H1 (cell line): ENCODE measurements around the gene PRICKLE1. TPM values are rescaled to one million over a fixed set of nuclear protein-coding genes. Genes with fewer than 3 reads are reported as not detected.

ENCODE experiments used
- CTCF ChIA-PET: fragments of 300-600 bp; sonication (Branson Sonifier 250); formaldehyde crosslinking; loops from one replicate; lab custom pipeline; 2021; ENCODE audit not compliant: partially characterized antibody; lab: Charles Lee
- POLR2A ChIA-PET: fragments of 300-600 bp; sonication (Branson Sonifier 250); formaldehyde crosslinking; loops from one replicate; lab custom pipeline; 2021; ENCODE audit warnings: inconsistent platforms; ENCODE audit not compliant: partially characterized antibody; lab: Charles Lee
- DNase-seq, 2 experiments: peaks; one replicate each; pipeline versions ENCODE4 v3.0.0 to v3.0.0-alpha.2; 2010 to 2022; ENCODE audit warnings: low spot score in 2 of 2, low read depth in 1 of 2, mixed read lengths in 1 of 2
- FAIRE-seq: peaks from 2 replicates; lab custom pipeline; 2011; peaks lifted over from hg19 to GRCh38; lab: Jason Lieb, UNC
- H2AFZ ChIP-seq: 2 replicates; pipeline ENCODE4 v1.8.1; 2012; ENCODE audit warnings: low read length, inconsistent platforms
- H2AK5ac ChIP-seq: 2 replicates; pipeline ENCODE4 v1.6.1; 2013; ENCODE audit warnings: low read depth, low read length
- H2BK120ac ChIP-seq: replicated peaks from 2 replicates; pipeline ENCODE3; 2013; ENCODE audit warnings: low read depth, low read length, inconsistent platforms
- H2BK12ac ChIP-seq: 2 replicates; pipeline ENCODE4 v1.6.1; 2013; ENCODE audit warnings: low read depth, low read length
- H2BK15ac ChIP-seq: 2 replicates; pipeline ENCODE4 v1.6.1; 2013; ENCODE audit warnings: low read length
- H2BK20ac ChIP-seq: 2 replicates; pipeline ENCODE4 v1.6.1; 2013; ENCODE audit warnings: low read length
- H2BK5ac ChIP-seq: 2 replicates; pipeline ENCODE4 v1.6.1; 2013; ENCODE audit warnings: low read depth, low read length
- H3K14ac ChIP-seq: 2 replicates; pipeline ENCODE4 v1.6.1; 2013; ENCODE audit warnings: inconsistent platforms; ENCODE audit not compliant: insufficient read length
- H3K18ac ChIP-seq: 2 replicates; pipeline ENCODE4 v1.6.1; 2013; ENCODE audit warnings: low read length; ENCODE audit errors: extremely low read depth
- H3K23ac ChIP-seq: 2 replicates; pipeline ENCODE4 v1.6.1; 2013; ENCODE audit warnings: inconsistent platforms; ENCODE audit not compliant: insufficient read length
- H3K23me2 ChIP-seq: 2 replicates; pipeline ENCODE4 v1.6.1; 2013; ENCODE audit warnings: low read depth, low read length
- H3K27ac ChIP-seq: 2 replicates; pipeline ENCODE4 v1.6.1; 2011; ENCODE audit warnings: low read depth, low read length, inconsistent platforms
- H3K27me3 ChIP-seq, 4 experiments: replicated peaks in 1 of 4; 1 replicate in 1 of 4; 2 replicates in 3 of 4; pipeline versions ENCODE4 v1.6.1 to v1.8.1; 2011 to 2013; ENCODE audit warnings: low read length in 3 of 4, mild to moderate bottlenecking in 3 of 4, inconsistent platforms in 2 of 4, mixed read lengths in 2 of 4, moderate library complexity in 1 of 4; ENCODE audit not compliant: control insufficient read depth in 3 of 4, insufficient read depth in 3 of 4; ENCODE audit errors: extremely low read depth in 1 of 4
- H3K36me3 ChIP-seq, 4 experiments: 2 replicates each; pipeline versions ENCODE4 v1.6.1 to v1.8.1; 2011 to 2013; ENCODE audit warnings: mild to moderate bottlenecking in 4 of 4, low read length in 3 of 4, moderate library complexity in 2 of 4, control low read depth in 1 of 4, inconsistent platforms in 1 of 4; ENCODE audit not compliant: insufficient read depth in 4 of 4, control insufficient read depth in 2 of 4
- H3K4ac ChIP-seq: replicated peaks from 2 replicates; pipeline ENCODE3; 2013; ENCODE audit warnings: low read length, low read depth, mixed read lengths, inconsistent platforms; ENCODE audit not compliant: insufficient read length
- H3K4me1 ChIP-seq, 4 experiments: replicated peaks in 1 of 4; 1 replicate in 1 of 4; 2 replicates in 3 of 4; pipeline versions ENCODE4 v1.6.1 to v1.8.1; 2011 to 2013; ENCODE audit warnings: low read length in 3 of 4, inconsistent platforms in 2 of 4, mixed read lengths in 1 of 4; ENCODE audit not compliant: insufficient read depth in 4 of 4, control insufficient read depth in 3 of 4
- H3K4me2 ChIP-seq, 2 experiments: 2 replicates each; pipeline versions ENCODE4 v1.6.1 to v1.8.1; 2011 to 2013; ENCODE audit warnings: low read depth in 2 of 2, low read length in 2 of 2, control low read depth in 1 of 2, inconsistent platforms in 1 of 2, mild to moderate bottlenecking in 1 of 2; ENCODE audit not compliant: insufficient read depth in 1 of 2
- H3K4me3 ChIP-seq, 4 experiments: fragments of 200-600, 300-600 bp in 1 of 4; sonication (generic), shearing (Covaris generic), sonication (Bioruptor Twin) in 1 of 4; 2 replicates each; pipeline versions ENCODE4 v1.5.1 to v1.8.1; 2011 to 2016; ENCODE audit warnings: low read length in 4 of 4, low read depth in 3 of 4, control low read depth in 2 of 4, inconsistent platforms in 2 of 4, mild to moderate bottlenecking in 2 of 4, mixed read lengths in 1 of 4, moderate library complexity in 1 of 4; ENCODE audit not compliant: insufficient read depth in 2 of 4; ENCODE audit errors: extremely low read depth in 1 of 4
- H3K56ac ChIP-seq: replicated peaks from 2 replicates; pipeline ENCODE3; 2013; ENCODE audit warnings: low read depth, mild to moderate bottlenecking, mixed read lengths, low read length, inconsistent platforms; ENCODE audit not compliant: insufficient read length
- H3K79me1 ChIP-seq: 2 replicates; pipeline ENCODE4 v1.6.1; 2013; ENCODE audit warnings: low read depth, low read length, control low read depth
- H3K79me2 ChIP-seq, 2 experiments: 2 replicates each; pipeline versions ENCODE4 v1.6.1 to v1.8.1; 2012 to 2013; ENCODE audit warnings: low read length in 2 of 2, mild to moderate bottlenecking in 2 of 2, inconsistent platforms in 1 of 2; ENCODE audit not compliant: insufficient read depth in 2 of 2, control insufficient read depth in 1 of 2
- H3K9ac ChIP-seq, 4 experiments: replicated peaks in 1 of 4; 1 replicate in 1 of 4; 2 replicates in 3 of 4; pipeline versions ENCODE4 v1.6.1 to v1.8.1; 2011 to 2013; ENCODE audit warnings: low read depth in 3 of 4, low read length in 3 of 4, control low read depth in 2 of 4, mild to moderate bottlenecking in 2 of 4, moderate library complexity in 2 of 4, inconsistent platforms in 1 of 4; ENCODE audit errors: extremely low read depth in 1 of 4
- H3K9me3 ChIP-seq, 2 experiments: 2 replicates each; pipeline versions ENCODE4 v1.6.1 to v1.8.1; 2012 to 2013; ENCODE audit warnings: mild to moderate bottlenecking in 2 of 2, moderate library complexity in 2 of 2, control low read depth in 1 of 2, inconsistent platforms in 1 of 2, low read depth in 1 of 2, low read length in 1 of 2, mixed read lengths in 1 of 2; ENCODE audit not compliant: insufficient read depth in 2 of 2
- H4K20me1 ChIP-seq, 2 experiments: replicated peaks in 1 of 2; 2 replicates each; pipeline versions ENCODE3 to v1.8.1; 2011 to 2013; ENCODE audit warnings: inconsistent platforms in 2 of 2, low read length in 2 of 2, mild to moderate bottlenecking in 1 of 2; ENCODE audit not compliant: insufficient read depth in 2 of 2, control insufficient read depth in 1 of 2
- H4K5ac ChIP-seq: 2 replicates; pipeline ENCODE4 v1.6.1; 2013; ENCODE audit warnings: low read length, low read depth, mixed read lengths, inconsistent platforms; ENCODE audit not compliant: insufficient read length
- H4K8ac ChIP-seq: 2 replicates; pipeline ENCODE4 v1.8.0; 2013; ENCODE audit warnings: mild to moderate bottlenecking, moderate library complexity, low read length, inconsistent platforms; ENCODE audit not compliant: insufficient read depth; ENCODE audit errors: extremely low read depth
- H4K91ac ChIP-seq: replicated peaks from 2 replicates; pipeline ENCODE3; 2013; ENCODE audit warnings: low read length, mixed read lengths, inconsistent platforms; ENCODE audit not compliant: insufficient read length
- HDAC2 ChIP-seq, 2 experiments: fragments of 300-600 bp in 1 of 2; sonication (generic) in 1 of 2; IDR thresholded peaks; 2 replicates each; pipeline ENCODE4 v1.6.1; 2011 to 2012; ENCODE audit warnings: low read depth in 2 of 2, low read length in 2 of 2, mild to moderate bottlenecking in 2 of 2, moderate library complexity in 2 of 2, borderline replicate concordance in 1 of 2, inconsistent platforms in 1 of 2
- SP4 ChIP-seq: IDR thresholded peaks from 2 replicates; pipeline ENCODE4 v1.6.1; 2012; ENCODE audit warnings: low read length, inconsistent platforms
- WGBS, 2 experiments: shearing (Covaris generic) in 1 of 2; methylation state at CpG; one replicate each; pipeline versions ENCODE4 v1.1.6 to v1.1.7; 2013 to 2015; ENCODE audit warnings: low lambda C conversion rate in 2 of 2, mixed read lengths in 2 of 2, inconsistent platforms in 1 of 2, low coverage in 1 of 2, missing lambda C conversion rate in 1 of 2; ENCODE audit not compliant: insufficient replicate concordance in 2 of 2, insufficient coverage in 1 of 2, insufficient read length in 1 of 2; ENCODE audit errors: extremely low coverage in 1 of 2, missing lambda C conversion rate in 1 of 2; 5-methylcytosine and 5-hydroxymethylcytosine counted together
- polyA plus RNA-seq, 7 experiments: library from polyadenylated mRNA; depleted of rRNA in 3 of 7; stranded (reverse) in 5 of 7; unstranded in 2 of 7; fragments of >200 nt in 5 of 7; fragments of 200-250 nt in 2 of 7; gene quantifications; 1 replicate in 5 of 7; 2 replicates in 1 of 7; 4 replicates in 1 of 7; pipeline versions ENCODE4 v1.2.1 to v1.2.3, GENCODE V29; 2011 to 2013; ENCODE audit warnings: missing spikeins in 2 of 7, mixed read lengths in 2 of 7
- total RNA-seq: library from RNA; stranded (reverse); fragmentation: NEBNext Ultra II Directional; extraction: Animal tissue kit (Norgen Biotek cat#: 25700); gene quantifications from 2 replicates; pipeline ENCODE4 v1.2.1, GENCODE V29; 2021
- TF ChIP-seq, protein P1 (sequence below): IDR thresholded peaks from 2 replicates; pipeline ENCODE4 v1.6.1; 2011; ENCODE audit warnings: low read depth, mild to moderate bottlenecking, low read length; ENCODE audit not compliant: insufficient read depth

The PRICKLE1 gene
- total and polyA plus RNA-seq, 2 of the 8 experiments (the other 6 are each of a cell fraction or from before 2014, with no cell fraction given) = 14.0 to 22.4 TPM

DNA sequence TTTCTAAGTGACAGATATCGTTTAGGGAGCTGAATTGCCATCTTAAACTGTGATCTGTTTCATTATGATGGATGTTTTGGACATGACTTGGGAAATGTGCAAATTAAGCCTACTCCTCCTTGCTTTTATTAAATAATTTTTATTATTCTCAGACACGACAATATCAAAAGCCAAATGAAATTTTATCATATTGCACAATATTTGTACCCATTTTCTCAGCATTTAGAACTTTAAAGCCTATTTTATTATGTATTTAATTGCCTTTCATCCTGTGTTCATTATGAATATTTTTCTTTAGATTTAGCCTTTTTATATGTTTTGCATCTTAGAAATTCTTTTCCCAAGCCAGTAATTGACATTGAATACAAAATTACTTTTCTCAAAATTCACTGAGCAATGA, 160.7 kb downstream of the PRICKLE1 start:
- no peak overlapping the region for H3K27ac ChIP-seq
- 92% methylated on average over 2 of the region's 2 CpGs; no CpG with 5 or more reads in 1 of the 2 experiments for WGBS, 2 experiments
- H2BK20ac ChIP-seq = no peak overlapping the region
- H3K9ac ChIP-seq = no peak overlapping the region
- H3K4me2 ChIP-seq = no peak overlapping the region
- H3K23me2 ChIP-seq = no peaks in the 10 kb centered on the region; the same call in 1 of the 2 replicates
- H3K9me3 ChIP-seq = no peaks in the 10 kb centered on the region
- H3K56ac ChIP-seq = no peak overlapping the region
- H3K4me3 ChIP-seq = no peak overlapping the region
- H2BK15ac ChIP-seq = no peak overlapping the region
- peaks cover 0 to 3% (median 1%) of the 10 kb centered on the region in 4 experiments; a peak in 2 of 7 replicates for H3K4me1 ChIP-seq
- TF ChIP-seq HDAC2 (IDR thresholded peaks at IDR 0.05; ENCODE audit: borderline replicate concordance in 1 of 2, low read depth in 2 of 2, low read length in 2 of 2) (no peak), SP4 (no peak)
- TF ChIP-seq, protein P1, sequence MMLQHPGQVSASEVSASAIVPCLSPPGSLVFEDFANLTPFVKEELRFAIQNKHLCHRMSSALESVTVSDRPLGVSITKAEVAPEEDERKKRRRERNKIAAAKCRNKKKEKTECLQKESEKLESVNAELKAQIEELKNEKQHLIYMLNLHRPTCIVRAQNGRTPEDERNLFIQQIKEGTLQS = no peak
- TF ChIP-seq, all 59 proteins: peak for 0
- Histone ChIP-seq H3K27me3 (no peaks in the 10 kb centered on the region), H3K14ac (no peak overlapping the region), H4K20me1 (peaks cover 0 to 2% of the 10 kb centered on the region in 2 experiments), H2BK12ac (no peak overlapping the region), H2AFZ (no peak overlapping the region), H2BK5ac (no peak overlapping the region), H3K23ac (no peak overlapping the region), H3K36me3 (peaks cover 0 to 3% (median 0%) of the 10 kb centered on the region in 4 experiments; a peak in 2 of 8 replicates), H4K8ac (no peak overlapping the region), H2AK5ac (no peak overlapping the region), H2BK120ac (no peak overlapping the region), H3K4ac (no peak overlapping the region), H4K91ac (no peak overlapping the region), H4K5ac (no peak overlapping the region), H3K79me2 (no peaks in the 10 kb centered on the region), H3K18ac (no peak overlapping the region), H3K79me1 (no peaks in the 10 kb centered on the region)
- ChIA-PET POLR2A (interaction anchor here (0.7 kb wide), 1 partner anchor 7 kb away, joined by 3 read pairs; no protein-coding TSS in a partner anchor), CTCF (interaction anchor here (0.6 to 0.7 kb wide), 2 partner anchors 13 to 971 kb away, joined by 3 to 4 read pairs; no protein-coding TSS in a partner anchor)
- DNase-seq = no peak
- no peak for FAIRE-seq
